ENCODE results near the gene PSMD8.

DNA sequence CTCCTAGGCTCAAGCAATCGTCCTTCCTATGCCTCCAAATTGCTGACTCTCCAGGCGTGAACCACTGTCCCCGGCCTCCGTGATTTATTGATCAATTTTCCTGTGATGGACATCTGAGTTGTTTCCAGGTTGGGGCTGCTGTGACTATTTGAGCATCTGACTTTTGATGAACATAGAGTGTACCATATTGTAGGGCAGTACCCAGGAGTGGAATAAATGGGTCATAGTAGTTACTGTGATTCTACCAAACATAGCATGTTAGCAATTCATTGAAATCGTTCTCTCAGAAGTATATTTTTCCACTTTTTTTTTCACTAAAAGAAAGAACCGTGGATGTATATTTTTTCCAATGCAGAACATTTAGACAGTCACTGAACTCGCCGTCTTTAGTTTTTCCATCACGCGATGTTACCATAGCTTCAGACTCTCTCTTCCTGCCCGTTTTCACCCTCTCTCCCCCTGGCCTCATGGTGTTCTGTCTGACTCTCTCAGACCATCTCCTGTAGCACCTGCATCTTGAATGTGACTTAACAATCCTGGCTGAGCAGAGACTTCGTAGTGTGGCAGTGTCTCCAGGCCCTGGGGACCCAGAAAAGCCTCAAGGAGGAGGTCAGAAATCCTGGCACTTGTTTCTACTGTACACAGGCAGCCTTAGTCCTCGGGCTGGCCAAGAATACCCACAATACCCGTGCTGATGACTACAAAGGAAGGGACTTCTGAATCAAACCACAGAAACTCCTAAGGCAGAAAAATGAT is 54.9 kb downstream of the PSMD8 start:
- TF ChIP-seq, protein P1, sequence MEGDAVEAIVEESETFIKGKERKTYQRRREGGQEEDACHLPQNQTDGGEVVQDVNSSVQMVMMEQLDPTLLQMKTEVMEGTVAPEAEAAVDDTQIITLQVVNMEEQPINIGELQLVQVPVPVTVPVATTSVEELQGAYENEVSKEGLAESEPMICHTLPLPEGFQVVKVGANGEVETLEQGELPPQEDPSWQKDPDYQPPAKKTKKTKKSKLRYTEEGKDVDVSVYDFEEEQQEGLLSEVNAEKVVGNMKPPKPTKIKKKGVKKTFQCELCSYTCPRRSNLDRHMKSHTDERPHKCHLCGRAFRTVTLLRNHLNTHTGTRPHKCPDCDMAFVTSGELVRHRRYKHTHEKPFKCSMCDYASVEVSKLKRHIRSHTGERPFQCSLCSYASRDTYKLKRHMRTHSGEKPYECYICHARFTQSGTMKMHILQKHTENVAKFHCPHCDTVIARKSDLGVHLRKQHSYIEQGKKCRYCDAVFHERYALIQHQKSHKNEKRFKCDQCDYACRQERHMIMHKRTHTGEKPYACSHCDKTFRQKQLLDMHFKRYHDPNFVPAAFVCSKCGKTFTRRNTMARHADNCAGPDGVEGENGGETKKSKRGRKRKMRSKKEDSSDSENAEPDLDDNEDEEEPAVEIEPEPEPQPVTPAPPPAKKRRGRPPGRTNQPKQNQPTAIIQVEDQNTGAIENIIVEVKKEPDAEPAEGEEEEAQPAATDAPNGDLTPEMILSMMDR (IDR thresholded peaks at IDR 0.05; ENCODE audit: insufficient read depth, low read depth, low read length): no peak
- TF ChIP-seq EZH2 (IDR thresholded peaks at IDR 0.05; ENCODE audit: insufficient read depth, low read length): no peak

Data from astrocyte (in vitro differentiated cells and primary cell).